NT2/D1 (cell line): ENCODE data around the gene GLMN.

Experiments used
- SUZ12 ChIP-seq: IDR thresholded peaks from 2 replicates; pipeline ENCODE4 v1.6.1; 2011; ENCODE audit not compliant: insufficient read length, insufficient read depth; ENCODE audit errors: extremely low read depth
- YY1 ChIP-seq: IDR thresholded peaks from 2 replicates; pipeline ENCODE4 v1.6.1; 2011; ENCODE audit not compliant: insufficient read length, insufficient read depth
- ZNF274 ChIP-seq: IDR thresholded peaks from 2 replicates; pipeline ENCODE4 v1.6.1; 2011; ENCODE audit warnings: mild to moderate bottlenecking, low read depth, low read length

GRCh38 chr1:92228401-92228800 lies 70.4 kb downstream of the GLMN start:
- TF ChIP-seq ZNF274 (no peak), YY1 (no peak), SUZ12 (no peak)
